Fibroblast of upper back skin (primary cell): Measurements from ENCODE around the gene TP53AIP1.

ENCODE experiments used
- DNase-seq: peaks from one replicate; pipeline ENCODE4 v3.0.0-alpha.2; 2013

Gene TP53AIP1

GRCh38 chr11:128886406-128887124 is 56.1 kb downstream of the TP53AIP1 start:
- no peak for DNase-seq
